Retinal pigment epithelial cell (primary cell): Measurements from ENCODE around the gene CD52.
"Not testable (repeated sequence)": the region's sequence is repeated elsewhere in the genome, so short reads cannot be mapped to it uniquely, and the experiment has no call there.

Experiments
- DNase-seq: peaks from one replicate; pipeline ENCODE4 v3.0.0-alpha.2; 2010; ENCODE audit warnings: low read depth
- H3K4me3 ChIP-seq: 2 replicates; pipeline ENCODE4 v1.5.1; 2011; ENCODE audit warnings: mild to moderate bottlenecking, low read length, control low read depth, moderate library complexity
- TF ChIP-seq, protein P1 (sequence below): conservative IDR thresholded peaks from 2 replicates; pipeline ENCODE4 v1.5.1; 2011; ENCODE audit warnings: low read depth, low read length, control low read depth, inconsistent platforms

The CD52 gene

DNA sequence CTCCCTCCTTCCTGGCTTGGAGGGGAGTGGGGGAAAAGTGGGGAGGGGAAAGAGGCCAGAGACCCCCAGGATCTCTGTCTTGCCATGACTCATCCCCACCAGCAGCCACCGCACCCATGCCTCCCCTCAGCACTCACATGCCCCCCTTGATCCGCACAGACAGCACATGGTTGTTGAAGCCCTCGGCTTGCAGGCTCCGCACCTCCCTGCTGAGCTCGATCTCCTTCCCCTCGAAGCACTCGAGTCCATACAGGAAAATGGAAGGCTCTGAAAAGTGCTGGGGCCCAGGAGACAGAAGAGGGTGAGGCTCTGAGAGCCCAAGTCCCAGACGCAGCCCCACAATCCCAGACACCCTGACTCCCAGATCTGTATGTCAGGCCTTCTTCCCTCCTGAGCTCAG is 10.8 kb downstream of the CD52 start:
- H3K4me3 ChIP-seq: no peak overlapping the region
- DNase-seq: no peak
- TF ChIP-seq, protein P1, sequence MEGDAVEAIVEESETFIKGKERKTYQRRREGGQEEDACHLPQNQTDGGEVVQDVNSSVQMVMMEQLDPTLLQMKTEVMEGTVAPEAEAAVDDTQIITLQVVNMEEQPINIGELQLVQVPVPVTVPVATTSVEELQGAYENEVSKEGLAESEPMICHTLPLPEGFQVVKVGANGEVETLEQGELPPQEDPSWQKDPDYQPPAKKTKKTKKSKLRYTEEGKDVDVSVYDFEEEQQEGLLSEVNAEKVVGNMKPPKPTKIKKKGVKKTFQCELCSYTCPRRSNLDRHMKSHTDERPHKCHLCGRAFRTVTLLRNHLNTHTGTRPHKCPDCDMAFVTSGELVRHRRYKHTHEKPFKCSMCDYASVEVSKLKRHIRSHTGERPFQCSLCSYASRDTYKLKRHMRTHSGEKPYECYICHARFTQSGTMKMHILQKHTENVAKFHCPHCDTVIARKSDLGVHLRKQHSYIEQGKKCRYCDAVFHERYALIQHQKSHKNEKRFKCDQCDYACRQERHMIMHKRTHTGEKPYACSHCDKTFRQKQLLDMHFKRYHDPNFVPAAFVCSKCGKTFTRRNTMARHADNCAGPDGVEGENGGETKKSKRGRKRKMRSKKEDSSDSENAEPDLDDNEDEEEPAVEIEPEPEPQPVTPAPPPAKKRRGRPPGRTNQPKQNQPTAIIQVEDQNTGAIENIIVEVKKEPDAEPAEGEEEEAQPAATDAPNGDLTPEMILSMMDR: no peak

DNA sequence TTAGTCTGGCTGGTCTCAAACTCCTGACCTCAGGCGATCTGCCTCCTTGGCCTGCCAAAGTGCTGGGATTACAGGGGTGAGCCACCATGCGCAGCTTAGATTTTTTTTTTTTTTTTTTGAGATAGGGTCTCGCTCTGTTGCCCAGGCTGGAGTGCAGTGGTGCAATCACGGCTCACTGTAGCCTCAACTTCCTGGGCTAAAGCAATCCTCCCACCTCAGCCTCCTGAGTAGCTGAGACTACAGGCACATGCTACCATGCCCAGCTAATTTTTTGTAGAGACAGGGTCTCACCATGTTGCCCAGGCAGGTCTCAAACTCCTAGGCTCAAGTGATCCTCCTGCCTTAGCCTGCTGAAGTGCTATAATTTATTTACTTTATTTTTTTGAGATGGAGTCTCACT is 11.6 kb downstream of the CD52 start:
- DNase-seq, H3K4me3 ChIP-seq: not testable (repeated sequence)

DNA sequence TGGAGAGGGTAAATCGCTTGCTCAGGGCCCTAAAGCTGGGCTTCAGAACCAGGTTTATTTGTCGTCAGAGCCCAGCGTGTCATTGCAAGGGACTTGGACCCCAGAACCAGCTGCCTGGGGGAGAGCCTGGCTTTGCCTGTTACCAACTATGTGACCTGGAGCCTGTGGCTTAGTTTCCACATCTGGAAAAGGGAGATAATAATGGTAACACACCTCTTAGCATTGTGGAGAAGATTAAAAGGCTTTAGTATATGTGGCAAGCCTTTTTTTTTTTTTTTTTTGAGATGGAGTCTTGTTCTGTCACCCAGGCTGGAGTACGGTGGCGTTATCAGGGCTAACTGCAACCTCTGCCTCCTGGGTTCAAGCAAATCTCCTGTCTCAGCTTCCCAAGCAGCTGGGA is 12.5 kb downstream of the CD52 start:
- DNase-seq: no peak
- TF ChIP-seq, protein P1: no peak
- H3K4me3 ChIP-seq: no peak overlapping the region

DNA sequence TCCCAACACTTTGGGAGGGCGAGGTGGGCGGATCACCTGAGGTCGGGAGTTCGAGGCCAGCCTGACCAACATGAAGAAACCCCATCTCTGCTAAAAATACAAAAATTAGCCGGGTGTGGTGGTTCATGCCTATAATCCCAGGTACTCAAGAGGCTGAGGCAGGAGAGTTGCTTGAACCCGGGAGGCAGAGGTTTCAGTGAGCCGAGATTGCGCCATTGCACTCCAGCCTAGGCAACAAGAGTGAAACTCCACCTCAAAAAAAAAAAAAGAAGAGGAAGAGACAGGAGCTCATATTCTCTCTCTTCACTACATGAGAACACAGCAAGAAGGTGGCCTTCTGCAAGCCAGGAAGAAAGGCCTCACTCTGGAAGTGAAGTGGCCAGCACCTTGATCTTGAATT is 15.6 kb downstream of the CD52 start:
- not testable (repeated sequence) for DNase-seq, H3K4me3 ChIP-seq

DNA sequence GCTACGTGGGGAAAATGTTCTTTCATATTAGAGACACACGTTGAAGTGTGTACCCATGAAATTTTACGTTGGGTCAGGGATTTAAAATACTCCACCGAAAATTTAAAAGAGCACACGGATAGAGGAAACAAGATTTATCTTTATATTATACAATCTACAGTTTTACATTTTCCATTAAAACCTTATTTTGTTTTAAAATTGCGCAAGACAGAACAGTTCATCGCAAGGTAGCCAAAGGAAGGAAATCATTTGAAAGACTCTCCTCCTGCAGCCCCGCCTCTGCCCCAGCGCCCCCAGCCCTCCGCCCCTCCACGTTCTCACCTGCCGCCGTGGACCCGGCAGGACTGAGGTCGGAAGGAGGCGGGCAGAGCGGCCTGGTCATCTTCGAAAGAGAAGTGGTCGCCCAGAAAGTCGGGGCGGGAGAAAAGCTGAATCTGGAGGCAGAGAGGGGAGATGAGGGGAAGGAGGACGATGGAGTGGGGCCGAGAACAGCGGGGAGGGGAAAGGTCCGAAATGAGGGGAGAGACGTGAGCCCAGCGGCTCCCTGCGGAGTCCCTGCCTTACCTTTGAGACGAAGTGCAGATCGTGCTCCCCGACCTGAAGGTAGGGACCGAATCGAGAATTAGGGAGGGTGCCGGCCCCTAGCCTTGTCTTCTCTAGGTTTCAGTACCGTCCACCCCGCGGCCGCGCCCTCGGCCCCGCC is 18.2 kb downstream of the CD52 start:
- no peak for DNase-seq
- H3K4me3 ChIP-seq: peak overlapping the region; percentile 67
- TF ChIP-seq, protein P1: no peak

DNA sequence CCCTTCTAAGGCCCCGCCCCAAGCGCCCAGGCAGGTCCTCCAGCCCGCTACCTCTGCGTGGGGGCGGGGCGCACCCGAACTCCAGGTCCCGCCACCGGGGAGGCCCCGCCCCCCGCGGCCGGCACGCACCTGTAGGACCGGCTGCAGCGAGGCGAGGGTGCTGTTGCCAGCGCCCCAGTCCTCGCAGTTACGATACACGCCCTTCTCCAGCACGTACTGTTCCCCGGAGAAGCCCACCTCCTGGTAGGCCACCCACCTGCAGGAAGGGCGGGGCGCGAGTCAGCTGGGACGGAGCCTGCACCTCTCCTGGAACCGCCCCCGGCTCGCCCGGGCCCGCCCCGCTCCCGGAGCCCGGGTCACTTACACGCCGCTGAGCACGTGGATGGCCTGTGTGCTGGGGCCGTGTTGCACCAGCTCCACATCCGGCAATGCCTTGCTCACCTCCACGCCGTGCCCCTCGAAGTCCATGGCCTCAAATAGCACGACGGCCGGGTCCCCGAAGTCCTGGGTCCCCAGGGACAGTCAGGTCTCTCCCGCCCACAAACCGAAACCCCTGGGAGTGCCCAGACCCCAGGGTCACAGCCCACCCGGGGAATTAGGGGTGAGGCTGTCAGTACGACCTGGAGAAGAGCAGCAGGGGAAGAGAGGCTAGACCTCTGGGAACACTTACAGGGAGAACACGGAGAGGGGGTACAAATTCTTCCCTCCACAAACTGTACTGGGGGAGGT is 18.9 kb downstream of the CD52 start:
- TF ChIP-seq, protein P1: no peak
- H3K4me3 ChIP-seq: peak overlapping the region; percentile 67
- DNase-seq: no peak

DNA sequence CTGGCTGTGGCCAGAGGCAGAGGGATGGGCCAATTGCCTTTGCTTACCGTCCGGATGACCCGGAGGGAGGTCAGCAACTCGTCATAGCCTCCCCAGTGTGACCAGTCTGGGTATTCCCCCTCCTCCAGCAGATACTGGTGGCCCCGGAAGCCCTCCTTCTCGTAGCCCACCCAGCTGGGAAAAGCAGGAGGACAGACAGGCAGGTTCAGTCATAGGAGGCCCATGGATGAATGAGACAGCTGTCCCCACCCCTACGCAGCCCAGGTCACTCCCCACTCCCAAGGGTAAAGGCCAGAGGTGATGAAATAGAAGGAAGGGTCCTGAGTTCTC is 19.4 kb downstream of the CD52 start:
- TF ChIP-seq, protein P1: no peak

DNA sequence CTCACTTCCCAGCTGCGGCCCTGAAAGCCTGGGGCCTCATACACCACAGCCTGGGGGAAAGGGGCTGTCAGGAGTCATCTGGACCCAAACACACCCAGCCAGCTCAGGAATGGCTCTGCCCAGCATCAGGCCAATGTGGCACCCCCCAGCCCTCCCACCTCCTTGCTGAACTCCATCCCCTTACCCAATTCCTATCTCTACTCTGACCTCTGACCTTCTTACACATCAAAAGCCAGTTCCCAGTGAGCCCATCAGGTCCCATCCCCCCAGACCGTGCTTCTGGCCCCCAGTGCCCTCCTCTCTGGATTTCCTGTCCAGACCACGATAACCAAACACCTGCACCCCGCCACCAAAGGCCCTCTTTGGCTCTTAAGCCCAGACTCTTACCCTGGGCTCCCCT is 19.9 kb downstream of the CD52 start:
- no peak for DNase-seq
- TF ChIP-seq, protein P1: no peak
- no peak overlapping the region for H3K4me3 ChIP-seq

More for the DNA sequence above, 19.4 kb downstream of the CD52 start:
- no peak for DNase-seq
- no peak overlapping the region for H3K4me3 ChIP-seq
